Spleen (tissue), 7 donors: ENCODE results near the gene CCNB2.
"Not testable (repeated sequence)": the region's sequence is repeated elsewhere in the genome, so short reads cannot be mapped to it uniquely, and the experiment has no call there.

Experiments used
- POLR2A ChIP-seq, 3 donors: fragments of 450-650 bp; IDR thresholded peaks; one replicate each; pipeline ENCODE4 v1.5.1; 2017; ENCODE audit warnings: antibody characterized with exemption in 3 of 3, mild to moderate bottlenecking in 1 of 3
- POLR2AphosphoS5 ChIP-seq, 3 donors: sonication (generic); formaldehyde crosslinking; IDR thresholded peaks; one replicate each; pipeline ENCODE4 v1.5.1; 2017; ENCODE audit warnings: antibody characterized with exemption in 3 of 3
- TF ChIP-seq, protein P1 (sequence below), 11 experiments: fragments of 200-600 bp in 7 of 11; fragments of 450-650 bp in 4 of 11; sonication (generic) in 4 of 11; IDR thresholded peaks in 8 of 11; conservative IDR thresholded peaks in 3 of 11; 1 replicate in 7 of 11; 2 replicates in 4 of 11; pipeline versions ENCODE4 v1.4.0 to v1.8.0; 2016 to 2021; ENCODE audit warnings: antibody characterized with exemption in 11 of 11, inconsistent platforms in 4 of 11, mild to moderate bottlenecking in 1 of 11
- donor health status: DM: no; HTN: no; CAD: no; lungs with moderate emphysema.
- donor health status: DM: no; HTN: no; CAD: no.
- donor health status: DM: no; HTN: no; CAD: no.

GRCh38 chr15:59162080-59162479, 57.1 kb downstream of the CCNB2 start:
- TF ChIP-seq, protein P1, sequence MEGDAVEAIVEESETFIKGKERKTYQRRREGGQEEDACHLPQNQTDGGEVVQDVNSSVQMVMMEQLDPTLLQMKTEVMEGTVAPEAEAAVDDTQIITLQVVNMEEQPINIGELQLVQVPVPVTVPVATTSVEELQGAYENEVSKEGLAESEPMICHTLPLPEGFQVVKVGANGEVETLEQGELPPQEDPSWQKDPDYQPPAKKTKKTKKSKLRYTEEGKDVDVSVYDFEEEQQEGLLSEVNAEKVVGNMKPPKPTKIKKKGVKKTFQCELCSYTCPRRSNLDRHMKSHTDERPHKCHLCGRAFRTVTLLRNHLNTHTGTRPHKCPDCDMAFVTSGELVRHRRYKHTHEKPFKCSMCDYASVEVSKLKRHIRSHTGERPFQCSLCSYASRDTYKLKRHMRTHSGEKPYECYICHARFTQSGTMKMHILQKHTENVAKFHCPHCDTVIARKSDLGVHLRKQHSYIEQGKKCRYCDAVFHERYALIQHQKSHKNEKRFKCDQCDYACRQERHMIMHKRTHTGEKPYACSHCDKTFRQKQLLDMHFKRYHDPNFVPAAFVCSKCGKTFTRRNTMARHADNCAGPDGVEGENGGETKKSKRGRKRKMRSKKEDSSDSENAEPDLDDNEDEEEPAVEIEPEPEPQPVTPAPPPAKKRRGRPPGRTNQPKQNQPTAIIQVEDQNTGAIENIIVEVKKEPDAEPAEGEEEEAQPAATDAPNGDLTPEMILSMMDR (IDR thresholded peaks at IDR 0.05 in 8 of 11, conservative IDR thresholded peaks at IDR 0.05 in 3 of 11) = not testable (repeated sequence)
- TF ChIP-seq POLR2A, POLR2AphosphoS5 (IDR thresholded peaks at IDR 0.05): not testable (repeated sequence)
